Body of pancreas (tissue), 4 donors: Measurements from ENCODE around the gene MLPH.

Experiments used
- CTCF ChIP-seq, 7 experiments: fragments of 450-650 bp in 4 of 7; fragments of 200-600 bp in 3 of 7; sonication (generic) in 3 of 7; IDR thresholded peaks; one replicate each; pipeline ENCODE4 v1.5.1; 2016 to 2019; ENCODE audit warnings: antibody characterized with exemption in 7 of 7
- POLR2A ChIP-seq, 3 donors: fragments of 450-650 bp; IDR thresholded peaks; one replicate each; pipeline ENCODE4 v1.6.1; 2016; ENCODE audit warnings: antibody characterized with exemption in 3 of 3, mild to moderate bottlenecking in 2 of 3

DNA sequence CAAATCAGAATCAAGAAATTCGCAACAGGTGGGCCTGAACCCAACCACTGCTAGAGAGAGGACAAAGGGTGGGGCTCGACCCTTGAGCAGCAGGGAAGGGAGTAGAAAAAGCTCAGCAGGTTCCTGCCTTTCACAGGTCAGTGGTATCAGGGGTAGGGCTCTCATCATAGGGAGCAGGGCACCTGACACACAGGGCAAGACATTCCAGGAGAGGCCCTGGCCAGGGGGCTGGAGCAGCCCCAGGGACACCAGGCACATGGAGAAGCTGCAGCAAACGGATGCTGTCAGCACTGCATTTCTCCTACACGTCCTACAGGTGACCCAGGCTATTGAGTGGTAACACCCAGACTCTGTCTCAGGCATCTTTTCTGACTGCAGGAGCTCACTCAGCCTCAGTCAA is 17.2 kb upstream of the MLPH start:
- no peak for TF ChIP-seq CTCF (IDR thresholded peaks at IDR 0.05)
- no peak for TF ChIP-seq POLR2A (IDR thresholded peaks at IDR 0.05)
